MM.1S (cell line): ENCODE data around the gene ENOX2.

Experiments
- EZH2 ChIP-seq: fragments of 300-600 bp; sonication (generic); optimal IDR thresholded peaks from 2 replicates; pipeline ENCODE3; 2017; ENCODE audit warnings: low read depth, mild to moderate bottlenecking, antibody characterized with exemption, low read length, mixed read lengths
- TF ChIP-seq, protein P1 (sequence below): fragments of 300-600 bp; sonication (generic); IDR thresholded peaks from 2 replicates; pipeline ENCODE4 v1.5.1; 2016; ENCODE audit warnings: antibody characterized with exemption, low read length, mixed read lengths

DNA sequence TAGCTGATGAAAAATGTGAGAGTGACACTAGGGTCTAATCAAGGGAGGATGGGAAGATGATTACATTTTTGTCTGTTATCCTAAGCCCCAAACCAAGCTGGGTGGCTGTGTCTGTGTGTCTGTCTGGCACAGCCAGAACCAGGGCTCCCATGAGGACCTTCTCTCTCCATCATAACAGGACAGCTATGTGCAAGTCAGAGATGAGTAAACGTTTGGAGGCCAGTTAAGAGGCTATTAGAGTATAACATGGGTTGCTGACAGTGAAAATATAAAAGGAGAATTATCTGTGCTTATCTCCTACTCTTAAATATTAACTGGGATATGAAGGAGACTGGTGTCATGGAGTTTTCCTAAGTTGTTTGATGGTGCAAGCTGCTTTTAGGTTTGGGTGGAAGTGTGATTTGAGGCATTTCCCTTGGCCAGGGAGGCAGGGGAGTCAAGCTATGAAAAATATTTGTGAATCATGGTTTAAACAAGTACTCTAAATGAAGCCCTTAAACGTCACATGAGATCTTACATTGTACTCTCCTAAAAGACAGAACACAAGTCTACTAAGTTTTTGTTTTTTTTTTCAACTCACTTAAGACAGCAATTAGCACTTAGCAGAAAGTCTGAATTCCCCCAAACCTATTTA is 156.2 kb downstream of the ENOX2 start:
- TF ChIP-seq, protein P1, sequence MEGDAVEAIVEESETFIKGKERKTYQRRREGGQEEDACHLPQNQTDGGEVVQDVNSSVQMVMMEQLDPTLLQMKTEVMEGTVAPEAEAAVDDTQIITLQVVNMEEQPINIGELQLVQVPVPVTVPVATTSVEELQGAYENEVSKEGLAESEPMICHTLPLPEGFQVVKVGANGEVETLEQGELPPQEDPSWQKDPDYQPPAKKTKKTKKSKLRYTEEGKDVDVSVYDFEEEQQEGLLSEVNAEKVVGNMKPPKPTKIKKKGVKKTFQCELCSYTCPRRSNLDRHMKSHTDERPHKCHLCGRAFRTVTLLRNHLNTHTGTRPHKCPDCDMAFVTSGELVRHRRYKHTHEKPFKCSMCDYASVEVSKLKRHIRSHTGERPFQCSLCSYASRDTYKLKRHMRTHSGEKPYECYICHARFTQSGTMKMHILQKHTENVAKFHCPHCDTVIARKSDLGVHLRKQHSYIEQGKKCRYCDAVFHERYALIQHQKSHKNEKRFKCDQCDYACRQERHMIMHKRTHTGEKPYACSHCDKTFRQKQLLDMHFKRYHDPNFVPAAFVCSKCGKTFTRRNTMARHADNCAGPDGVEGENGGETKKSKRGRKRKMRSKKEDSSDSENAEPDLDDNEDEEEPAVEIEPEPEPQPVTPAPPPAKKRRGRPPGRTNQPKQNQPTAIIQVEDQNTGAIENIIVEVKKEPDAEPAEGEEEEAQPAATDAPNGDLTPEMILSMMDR = no peak
- no peak for TF ChIP-seq EZH2
